HEK293T (cell line): ENCODE data around the gene HDAC10.

Experiments
- ARNT ChIP-seq: fragments of 450-650 bp; IDR thresholded peaks from 2 replicates; pipeline ENCODE4 v1.6.1; 2017; ENCODE audit warnings: mild to moderate bottlenecking
- BHLHE40 ChIP-seq: fragments of 450-650 bp; IDR thresholded peaks from 2 replicates; pipeline ENCODE4 v1.6.1; 2016; ENCODE audit warnings: mild to moderate bottlenecking, moderate library complexity, borderline replicate concordance
- CTBP1 ChIP-seq: fragments of 450-650 bp; IDR thresholded peaks from 2 replicates; pipeline ENCODE4 v1.6.1; 2016; ENCODE audit warnings: borderline replicate concordance
- FOXK2 ChIP-seq: fragments of 450-650 bp; IDR thresholded peaks from 2 replicates; pipeline ENCODE4 v1.6.1; 2016; ENCODE audit warnings: mild to moderate bottlenecking
- L3MBTL2 ChIP-seq: fragments of 450-650 bp; conservative IDR thresholded peaks from 2 replicates; pipeline ENCODE4 v1.6.1; 2016; ENCODE audit warnings: mild to moderate bottlenecking
- LEF1 ChIP-seq: fragments of 450-650 bp; IDR thresholded peaks from 2 replicates; pipeline ENCODE4 v1.6.1; 2017; ENCODE audit warnings: mild to moderate bottlenecking, borderline replicate concordance
- PKNOX1 ChIP-seq: fragments of 450-650 bp; IDR thresholded peaks from 2 replicates; pipeline ENCODE4 v1.6.1; 2016
- SP1 ChIP-seq: fragments of 450-650 bp; IDR thresholded peaks from 2 replicates; pipeline ENCODE4 v1.6.1; 2017
- SUZ12 ChIP-seq: fragments of 450-650 bp; IDR thresholded peaks from 2 replicates; pipeline ENCODE4 v1.6.1; 2016; ENCODE audit warnings: mild to moderate bottlenecking

GRCh38 chr22:50202130-50202666, 48.9 kb downstream of the HDAC10 start:
- no peak for TF ChIP-seq BHLHE40
- TF ChIP-seq CTBP1 = no peak
- TF ChIP-seq SUZ12 = no peak
- no peak for TF ChIP-seq ARNT
- no peak for TF ChIP-seq SP1
- no peak for TF ChIP-seq FOXK2
- TF ChIP-seq L3MBTL2 = no peak; the same call in 1 of the 2 replicates
- no peak for TF ChIP-seq PKNOX1
- no peak for TF ChIP-seq LEF1
